ENCODE results near the gene CELSR1.
A peak's percentile ranks its signal among the peaks of the same experiment; 100 is the strongest.

Gene CELSR1

DNA sequence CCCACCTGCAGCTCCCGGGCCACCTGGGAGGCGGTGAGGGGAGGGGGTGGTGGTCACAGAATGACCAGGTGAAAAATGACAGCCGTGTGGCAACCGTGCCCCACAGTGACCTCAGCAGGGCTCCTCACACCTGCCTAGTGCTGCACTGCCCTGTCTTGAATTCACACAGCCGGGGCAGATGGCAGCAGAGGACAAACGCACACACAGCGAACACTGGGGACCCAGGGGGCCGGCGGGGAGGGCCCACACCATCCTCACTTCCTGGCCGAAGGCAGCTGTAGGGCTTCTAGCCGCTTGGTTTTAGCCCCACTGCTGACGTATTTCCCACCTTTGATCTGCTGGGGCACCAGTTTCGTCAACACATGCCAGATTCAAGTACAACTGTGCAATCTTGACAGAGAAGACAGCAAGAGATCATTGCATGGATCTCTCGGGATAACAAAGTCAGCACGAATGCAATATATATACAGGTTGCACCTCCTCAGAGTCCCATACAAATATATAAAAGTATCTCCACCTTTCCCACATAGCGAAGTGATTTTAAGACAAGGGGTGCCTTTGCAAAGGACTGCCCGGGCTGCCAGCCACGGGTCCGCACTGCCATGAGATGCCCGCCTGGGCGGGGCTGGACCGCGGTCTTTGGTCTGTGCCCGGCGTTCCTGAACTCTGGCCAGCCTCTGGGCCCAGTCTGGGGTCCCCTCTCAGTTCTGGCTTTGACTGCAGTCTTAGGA lies 175.1 kb downstream of the CELSR1 start:
- DNase-seq (ENCODE audit: low read depth): no peak

DNA sequence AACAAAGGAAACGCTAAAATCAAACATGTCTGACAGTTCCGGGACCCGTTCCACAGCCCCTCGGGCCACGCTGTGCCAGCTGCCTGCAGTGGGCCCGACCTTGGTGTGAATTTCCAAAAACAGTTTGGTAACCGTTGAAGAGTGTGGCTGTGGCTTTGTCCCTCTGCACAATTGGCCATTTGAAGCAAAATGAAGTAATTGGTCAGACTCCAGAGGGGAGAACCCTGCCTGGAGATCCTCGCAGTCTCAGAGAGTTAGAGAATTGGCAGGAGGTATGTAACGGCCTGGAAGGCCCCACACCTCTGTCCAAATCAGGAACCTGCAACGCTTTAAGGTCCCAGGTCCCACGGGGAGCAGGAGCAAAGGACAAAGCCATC lies 175.6 kb downstream of the CELSR1 start:
- no peak for DNase-seq (ENCODE audit: low read depth)

DNA sequence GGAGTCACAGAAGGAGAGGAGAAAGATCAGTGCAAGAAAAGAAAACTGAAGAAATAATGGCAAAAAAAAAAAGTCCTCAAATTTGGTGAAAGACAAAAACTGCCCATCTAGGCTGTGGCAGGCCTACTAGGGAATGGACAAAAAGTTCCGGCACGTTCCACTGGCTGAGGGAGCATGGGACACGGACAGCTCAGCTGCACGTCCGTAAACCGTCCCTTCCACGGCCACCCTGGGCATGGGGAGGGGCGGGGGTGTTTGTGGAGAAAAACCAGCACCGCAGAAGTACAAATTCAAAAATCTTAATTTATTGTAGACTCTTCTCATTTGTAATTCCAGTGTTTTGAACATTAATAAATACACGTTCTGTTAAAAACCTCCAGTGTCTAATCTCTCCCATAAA lies 176.5 kb downstream of the CELSR1 start:
- no peak for DNase-seq (ENCODE audit: low read depth)

DNA sequence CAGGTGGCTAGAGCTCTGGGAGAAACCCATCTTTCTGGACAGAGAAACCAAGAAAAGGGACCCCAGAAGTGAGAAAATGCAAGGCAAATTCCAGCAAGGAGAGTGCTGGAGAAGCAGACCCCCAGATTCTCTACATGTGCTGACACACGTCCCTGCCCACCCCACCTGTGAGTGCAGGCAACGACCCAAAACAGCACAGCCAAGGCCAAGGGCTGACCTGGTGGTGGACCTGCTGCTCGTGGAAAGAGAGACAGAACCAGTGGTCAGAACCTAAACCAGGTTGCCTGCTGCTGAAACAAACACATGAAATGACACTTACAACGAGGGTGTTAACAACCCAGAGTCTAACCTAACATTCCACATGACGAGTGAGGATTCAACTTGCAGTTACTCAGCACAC lies 177.3 kb downstream of the CELSR1 start:
- no peak for DNase-seq (ENCODE audit: low read depth)

DNA sequence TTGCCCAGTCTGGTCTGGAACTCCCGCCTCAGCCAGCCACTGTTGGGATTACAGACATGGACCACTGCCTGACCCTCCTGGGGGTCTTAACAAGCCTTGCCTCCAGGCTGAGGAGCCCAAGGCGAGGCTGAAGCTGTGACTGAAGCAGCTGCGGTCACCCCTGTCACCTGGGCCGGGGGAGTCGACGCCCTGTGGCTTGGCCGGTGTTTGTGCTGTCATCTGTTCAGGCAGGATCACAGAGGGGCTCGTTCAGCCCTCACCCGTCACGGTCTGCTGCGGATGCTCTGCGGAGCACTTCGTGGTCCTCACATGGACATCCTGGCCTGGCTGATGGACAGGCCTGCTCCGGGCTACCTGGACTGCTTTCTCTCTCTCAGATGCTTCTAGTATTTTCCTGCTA lies 178.1 kb downstream of the CELSR1 start:
- no peak for DNase-seq (ENCODE audit: low read depth)

DNA sequence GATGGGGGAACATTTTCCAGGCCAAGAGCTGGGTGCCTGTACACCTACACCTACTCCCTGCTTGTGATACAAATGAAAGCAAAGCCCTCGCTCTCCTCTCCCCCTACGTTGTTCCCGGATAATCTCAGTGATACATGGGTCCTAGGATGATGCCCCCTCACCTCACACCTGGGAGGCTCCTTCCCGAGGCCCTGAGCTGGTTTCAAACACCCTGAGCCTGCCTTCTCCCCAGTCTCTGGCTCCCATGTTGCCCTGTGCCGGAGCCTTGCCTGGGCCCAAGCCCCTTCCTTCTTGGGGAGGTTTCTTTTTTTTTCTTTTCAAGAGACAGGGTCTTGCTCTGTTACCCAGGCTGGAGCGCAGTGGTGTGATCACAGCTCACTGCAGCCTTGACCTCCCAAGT lies 178.7 kb downstream of the CELSR1 start:
- DNase-seq (ENCODE audit: low read depth): no peak

DNA sequence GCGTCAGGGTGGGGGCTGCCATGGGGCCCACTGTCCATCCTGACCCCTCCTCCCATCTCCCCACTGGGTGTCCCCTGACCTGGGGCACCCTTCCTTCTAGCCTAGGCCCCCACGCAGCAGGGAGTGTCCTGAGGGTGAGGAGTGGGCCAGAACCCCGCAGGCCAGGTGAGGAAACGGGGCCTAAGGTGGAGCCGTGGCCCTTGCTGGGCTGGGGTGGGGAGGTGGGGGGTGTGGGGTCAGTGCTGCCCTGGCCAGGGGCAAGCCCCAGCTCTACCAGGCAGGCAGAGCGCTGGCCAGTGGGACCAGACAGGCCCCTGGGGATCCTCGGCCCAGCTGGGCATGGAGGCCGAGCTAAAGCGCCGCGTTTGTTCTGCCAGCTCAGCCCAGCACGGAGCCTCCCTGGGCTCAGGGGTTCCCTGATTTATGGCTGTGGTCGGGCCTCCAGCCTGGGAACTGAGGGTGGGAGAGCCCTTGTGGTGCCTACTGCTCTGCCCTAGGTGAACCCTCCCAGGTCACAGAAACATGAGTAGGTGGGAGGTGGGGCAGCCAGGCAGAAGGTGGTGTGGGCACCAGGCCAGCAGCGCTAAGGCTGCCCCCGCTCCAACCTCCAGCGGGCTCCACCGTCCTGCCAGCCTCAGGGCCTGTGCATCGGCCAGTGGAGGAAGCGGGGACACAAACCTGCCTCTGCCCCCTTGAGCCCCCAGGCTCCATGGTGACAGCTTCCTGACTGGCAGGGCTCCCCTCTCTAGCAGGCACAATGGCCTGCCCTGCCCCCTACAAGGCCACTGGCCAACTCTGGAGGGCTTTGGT lies 179.5 kb downstream of the CELSR1 start:
- DNase-seq (ENCODE audit: low read depth): no peak

DNA sequence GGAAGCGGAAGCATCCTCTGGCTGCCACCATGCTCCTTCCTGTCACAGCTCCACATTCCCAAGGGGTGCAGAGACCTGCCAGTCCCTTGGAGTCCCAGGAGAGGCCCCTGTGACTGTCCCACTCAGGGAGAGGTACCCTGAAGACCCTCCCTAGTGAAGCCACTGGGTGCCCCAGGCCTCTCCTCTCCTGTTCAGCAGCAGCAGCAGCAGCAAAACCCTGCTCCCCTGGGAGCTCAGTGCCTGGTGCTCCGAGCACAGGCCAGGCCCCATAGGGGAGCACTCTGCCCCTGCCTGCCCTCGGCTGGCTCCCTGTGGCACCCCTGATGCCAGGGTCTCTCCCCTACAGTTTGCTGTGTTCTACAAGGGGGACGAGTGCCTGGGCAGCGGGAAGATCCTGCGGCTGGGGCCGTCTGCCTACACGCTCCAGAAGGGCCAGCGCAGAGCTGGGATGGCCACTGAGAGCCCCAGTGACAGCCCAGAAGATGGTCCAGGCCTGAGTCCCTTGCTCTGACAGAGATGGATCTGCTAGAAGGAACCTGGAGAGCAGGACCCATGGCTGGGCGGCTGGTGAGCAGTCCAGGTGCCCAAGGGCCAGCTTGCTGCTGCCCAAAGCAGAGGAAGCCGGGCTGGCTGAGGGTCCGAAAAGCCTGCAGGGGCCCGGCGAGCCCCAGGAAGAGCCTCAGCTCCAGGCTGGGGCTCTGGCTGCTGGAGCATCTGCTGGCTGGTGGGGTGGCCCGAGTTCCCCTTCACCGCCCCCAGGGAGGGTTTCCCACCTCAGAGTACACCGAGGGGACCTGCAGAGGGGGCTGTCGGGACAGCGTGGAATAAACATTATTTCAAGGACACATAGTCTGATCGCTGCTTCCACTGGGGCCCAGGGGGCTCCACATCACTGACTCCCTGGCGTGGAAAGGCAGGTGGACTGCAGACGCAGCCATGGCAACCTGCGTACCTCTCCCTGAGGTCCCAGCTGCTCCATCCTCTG lies 180.6 kb downstream of the CELSR1 start:
- DNase-seq (ENCODE audit: low read depth): no peak

DNA sequence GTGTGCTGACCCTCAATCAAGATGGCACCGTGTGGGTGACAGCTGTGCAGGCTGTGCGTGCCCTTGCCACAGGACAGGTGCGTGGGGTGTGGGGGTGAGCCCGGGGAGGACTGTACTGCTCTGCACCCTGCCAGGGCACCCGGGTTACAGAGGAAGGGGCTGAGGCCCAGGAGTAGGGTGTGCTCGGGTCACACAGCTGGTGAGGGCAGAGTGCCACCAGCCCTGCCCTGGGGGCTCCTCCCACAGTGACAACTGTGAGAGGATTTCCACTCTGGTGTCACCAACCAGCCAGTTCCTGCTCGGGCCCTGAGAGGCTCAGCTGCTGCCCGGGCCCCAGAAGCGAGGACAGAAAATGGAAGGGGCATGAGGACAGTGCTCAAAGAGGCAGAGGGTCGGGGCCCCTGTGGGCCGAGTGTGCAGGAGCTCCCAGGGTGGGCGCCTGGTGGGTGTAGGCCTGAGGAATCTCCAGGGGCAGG lies 181.4 kb downstream of the CELSR1 start:
- DNase-seq (ENCODE audit: low read depth): no peak

DNA sequence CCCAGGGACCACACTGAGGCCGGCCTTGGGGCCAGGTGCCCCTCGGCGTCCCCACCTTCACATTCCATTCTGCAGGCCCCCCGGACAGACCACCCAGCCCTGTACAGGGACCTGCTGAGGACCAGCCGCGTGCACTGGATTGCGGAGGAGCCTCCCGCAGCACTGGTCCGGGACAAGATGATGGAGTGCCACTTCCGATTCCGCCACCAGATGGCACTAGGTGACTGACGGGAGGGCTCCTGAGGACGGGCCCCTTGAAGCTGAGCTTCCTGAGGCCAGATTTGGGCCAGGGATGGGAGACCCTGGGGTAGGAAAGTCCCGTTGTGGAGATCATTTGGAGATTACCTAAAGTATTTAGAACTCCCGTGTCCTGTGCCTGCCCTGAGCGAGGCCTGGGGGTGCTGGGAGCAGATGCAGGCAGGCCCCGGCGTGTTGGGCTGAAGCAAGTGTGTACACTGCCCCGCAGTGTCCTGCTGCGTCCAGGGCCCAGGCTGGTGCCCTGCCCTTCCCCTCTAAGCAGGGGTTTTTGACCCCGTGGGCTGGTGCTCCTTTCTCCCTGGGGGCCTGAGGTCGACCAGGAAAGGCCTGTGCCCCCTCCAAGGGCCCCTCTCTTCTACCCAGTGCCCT lies 181.9 kb downstream of the CELSR1 start:
- DNase-seq (ENCODE audit: low read depth): peak; percentile 39

DNA sequence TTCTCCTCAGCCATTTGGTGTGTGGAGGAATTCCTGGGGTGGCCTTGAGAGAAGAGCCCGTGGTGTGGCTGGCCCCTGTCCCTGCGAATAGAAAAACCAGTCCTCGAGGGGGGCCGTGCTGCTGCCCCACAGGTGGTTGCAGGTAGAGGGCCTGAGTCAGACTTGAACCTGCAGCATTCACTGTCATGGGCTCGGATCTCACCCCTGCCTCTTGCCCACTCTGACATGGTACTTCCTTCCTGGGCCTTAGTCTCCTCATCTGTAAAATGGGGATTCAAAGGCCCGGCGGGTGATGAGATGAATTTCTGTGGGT lies 182.5 kb downstream of the CELSR1 start:
- DNase-seq (ENCODE audit: low read depth): no peak

DNA sequence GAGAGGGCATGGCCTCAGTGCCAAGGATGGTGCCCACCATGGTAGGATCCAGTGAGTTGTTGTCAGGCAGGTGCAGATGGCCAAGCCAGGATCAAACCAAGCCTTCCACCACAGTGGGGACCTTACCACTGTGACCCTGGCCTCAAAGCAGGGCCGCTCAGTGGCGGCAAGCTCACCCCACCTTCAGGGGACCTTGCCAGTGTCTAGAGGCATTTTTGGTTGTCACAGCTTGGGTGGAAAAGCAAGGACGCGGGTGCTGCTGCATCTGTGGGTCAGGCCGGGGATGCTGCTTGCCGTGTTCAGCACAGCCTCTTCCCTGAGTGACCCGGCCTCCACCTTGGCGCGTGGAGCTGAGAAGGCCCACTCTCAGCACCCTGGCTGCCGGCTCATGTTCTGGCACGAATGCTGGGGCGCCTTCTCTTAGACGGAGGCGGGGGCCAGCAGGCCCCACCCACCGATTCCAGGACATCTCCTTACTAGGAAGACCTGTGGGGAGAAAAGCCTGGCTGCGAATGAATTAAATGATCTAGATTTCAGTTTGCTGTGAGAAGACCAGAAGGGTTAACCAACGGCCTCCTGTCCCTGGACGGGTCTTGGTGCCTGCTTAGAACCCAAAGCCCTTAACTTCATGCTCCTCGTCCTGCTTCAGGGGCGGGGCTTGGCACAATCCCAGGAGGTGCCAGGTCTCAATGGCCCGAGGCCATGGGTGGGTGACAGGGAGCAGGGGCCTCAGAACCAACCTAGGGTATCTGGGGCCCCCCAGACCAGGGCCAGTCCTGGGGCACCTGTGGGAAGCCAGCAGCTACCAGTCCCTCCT lies 183.0 kb downstream of the CELSR1 start:
- DNase-seq (ENCODE audit: low read depth): no peak

DNA sequence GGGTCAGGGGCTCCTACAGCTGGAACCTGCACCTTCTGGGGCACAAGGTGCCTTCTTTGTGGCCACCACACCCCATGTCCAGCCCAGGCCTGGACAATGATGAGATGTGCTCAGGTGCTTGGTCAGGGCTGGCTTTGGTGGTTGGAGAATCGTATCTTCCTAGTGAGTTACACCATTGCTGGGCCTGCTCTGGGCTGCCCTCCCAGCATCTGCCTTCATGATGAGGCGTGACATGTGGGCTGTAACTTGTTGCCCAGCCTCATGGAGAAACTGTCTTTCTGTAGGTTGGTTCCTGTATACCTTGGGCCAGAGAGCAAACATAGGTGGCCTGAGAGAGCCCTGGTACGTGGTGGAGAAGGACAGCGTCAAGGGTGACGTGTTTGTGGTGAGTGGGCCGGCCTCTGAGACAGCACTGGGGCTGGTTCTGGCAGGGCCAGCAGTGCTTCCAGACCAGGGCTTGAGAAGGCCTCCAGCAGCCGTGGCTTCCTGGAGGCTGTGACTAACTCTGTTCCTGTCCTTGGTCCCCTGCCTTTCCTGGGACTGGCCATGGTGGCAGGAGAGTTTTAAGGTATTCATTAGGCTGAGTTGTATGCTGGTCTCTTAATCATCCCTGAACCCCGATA lies 183.8 kb downstream of the CELSR1 start:
- no peak for DNase-seq (ENCODE audit: low read depth)

DNA sequence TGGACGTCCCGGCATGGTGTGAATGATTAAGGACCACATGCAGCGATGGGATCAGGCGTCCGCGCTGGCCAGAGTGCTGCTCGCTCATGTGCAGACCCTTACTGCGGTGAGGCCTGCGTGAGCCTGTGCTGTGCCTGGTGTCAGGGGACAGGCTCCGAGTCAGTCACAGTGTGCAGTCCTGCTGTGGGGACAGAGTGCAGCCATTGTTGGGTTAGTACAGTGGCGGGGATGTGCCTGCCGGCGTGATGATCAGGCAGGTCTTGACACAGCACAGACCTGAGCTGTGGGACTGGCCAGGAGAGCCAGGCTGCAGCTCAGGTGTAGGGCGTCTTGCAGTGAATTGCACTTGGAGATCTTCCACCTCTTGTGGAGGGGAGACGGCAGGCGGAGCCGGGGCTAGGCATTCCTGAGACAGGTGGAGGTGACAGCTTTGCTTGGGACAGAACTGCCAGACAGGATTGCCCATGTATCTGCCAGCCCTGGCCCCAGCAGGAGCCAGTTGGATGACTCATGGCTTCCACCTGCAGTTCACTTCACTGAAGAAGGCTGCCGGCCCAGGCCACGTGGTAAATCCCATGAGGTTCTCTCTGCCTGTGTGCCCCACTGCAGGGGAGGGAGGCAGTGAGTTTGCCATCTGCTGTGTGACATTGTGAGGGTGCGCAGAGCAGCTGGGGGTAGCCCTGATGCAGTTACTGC lies 184.6 kb downstream of the CELSR1 start:
- no peak for DNase-seq (ENCODE audit: low read depth)

DNA sequence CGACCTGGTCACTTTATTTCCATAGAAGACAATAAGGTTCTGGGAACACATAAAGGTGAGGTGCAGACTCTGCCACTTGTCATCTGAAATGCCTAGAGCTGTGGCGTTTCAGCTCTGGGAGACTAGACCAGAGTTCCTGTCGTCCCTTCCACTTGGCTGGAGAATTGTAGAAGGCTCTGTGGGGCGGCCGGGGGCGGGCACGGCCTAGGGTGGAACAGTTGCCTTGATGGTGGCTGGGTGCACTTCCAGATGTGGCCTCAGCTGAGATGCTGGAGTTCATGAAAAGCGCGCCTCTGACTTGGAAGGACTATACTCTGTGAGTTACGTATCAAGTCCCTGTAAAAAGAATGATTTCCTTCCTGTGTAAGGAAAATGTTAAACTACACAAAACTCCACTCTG lies 185.1 kb downstream of the CELSR1 start:
- DNase-seq (ENCODE audit: low read depth): no peak

DNA sequence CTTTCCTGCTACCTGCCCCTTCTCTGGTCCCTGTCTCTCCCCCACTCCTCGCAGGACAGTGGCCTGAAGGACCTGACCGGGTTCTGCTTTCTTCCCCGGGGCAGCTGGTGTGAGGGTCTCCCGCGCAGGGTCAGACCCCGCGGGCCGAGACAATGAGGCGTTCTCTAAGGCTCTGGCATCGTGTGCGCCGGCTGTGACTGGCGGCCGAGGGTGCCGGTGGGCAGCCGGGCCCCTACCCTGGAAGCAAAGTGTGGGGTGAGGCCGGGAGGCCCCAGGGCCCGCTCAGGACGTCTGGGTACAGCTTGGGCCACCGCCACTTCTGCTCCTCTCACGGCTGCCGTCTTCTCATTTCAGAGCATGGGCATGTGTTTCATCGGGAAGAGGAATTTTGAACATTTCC lies 185.7 kb downstream of the CELSR1 start:
- DNase-seq (ENCODE audit: low read depth): no peak

DNA sequence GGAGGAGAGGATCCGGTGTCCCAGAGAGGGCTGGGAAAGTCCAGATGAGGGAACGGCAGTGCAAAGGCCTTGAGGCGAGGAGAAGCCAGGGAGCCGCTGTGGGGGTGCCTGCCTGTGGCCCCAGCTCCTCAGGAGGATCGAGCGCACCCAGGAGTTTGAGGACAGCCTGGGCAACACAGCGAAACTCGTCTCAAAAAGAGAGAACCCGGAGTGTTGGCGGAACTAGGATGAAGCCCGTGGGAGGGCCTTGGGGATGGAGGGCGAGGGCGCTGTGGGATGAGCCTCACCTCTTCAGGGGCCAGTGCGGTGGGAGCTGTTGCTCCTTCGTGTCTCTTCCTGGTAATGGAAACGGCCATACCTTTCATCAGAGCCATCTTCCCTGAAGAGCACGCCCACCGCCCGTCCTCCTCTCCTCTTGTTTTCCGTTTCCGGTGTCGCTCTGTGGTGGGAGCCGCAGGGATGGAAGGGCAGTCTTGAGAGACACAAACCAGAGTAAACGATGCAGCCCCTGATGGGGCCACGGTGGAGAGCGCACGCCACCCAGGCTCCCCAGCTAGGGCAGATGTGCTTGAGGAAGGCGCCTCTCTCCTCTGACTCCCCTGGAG lies 186.2 kb downstream of the CELSR1 start:
- no peak for DNase-seq (ENCODE audit: low read depth)

DNA sequence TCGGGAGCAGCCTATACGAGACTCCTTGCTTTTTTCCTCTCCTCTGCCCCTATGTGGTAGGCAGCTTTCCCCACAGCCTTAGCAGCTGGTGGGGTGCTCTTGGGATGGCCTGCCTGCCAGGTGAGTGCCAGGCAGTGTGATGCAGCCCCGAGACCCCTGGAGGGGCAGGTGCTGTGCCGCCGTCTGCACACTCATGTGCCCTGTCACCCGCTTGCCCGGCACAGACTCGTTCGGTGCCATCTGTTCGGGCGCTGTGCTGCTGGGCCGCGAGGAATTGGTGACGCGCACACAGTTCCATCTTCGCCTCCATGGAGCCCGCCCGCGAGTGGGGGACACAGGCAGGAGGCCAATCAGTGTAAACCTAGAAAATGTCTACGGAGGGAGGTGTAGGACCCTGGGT lies 186.8 kb downstream of the CELSR1 start:
- no peak for DNase-seq (ENCODE audit: low read depth)

DNA sequence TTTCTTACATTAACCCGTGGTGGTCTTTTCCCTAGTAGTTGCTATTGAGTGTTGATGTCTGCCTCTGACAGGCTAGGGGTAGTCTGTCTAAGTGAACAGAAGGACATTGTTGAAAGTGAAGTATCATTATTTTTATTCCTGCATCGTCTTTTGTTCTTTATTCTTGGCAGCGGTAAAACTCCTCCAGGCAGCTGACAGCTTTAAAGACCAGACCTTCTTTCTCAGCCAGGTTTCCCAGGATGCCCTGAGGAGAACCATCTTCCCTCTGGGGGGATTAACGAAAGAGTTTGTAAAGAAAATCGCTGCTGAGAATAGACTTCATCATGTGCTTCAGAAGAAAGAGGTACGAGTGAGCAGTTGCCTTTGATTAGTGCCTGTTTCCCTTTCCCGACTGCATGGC lies 187.3 kb downstream of the CELSR1 start:
- no peak for DNase-seq (ENCODE audit: low read depth)

DNA sequence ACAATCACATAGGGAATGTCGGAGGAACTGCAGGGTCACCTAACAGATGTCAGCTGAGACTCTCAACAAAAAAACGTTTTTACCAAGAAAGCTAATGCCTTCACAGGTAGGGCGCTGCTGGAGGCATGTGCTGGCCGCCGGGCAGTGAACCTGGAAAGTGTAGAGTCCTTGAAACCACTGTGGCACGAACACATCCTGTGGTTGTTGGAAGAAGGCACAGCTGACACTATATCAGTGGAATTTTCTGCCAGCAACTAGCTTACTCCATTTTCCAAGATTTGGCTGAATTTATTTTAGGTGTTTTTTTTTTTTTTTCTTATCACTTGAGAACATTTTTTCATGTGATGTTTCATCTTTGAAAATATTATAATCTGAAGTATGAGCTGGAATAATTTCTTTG lies 187.7 kb downstream of the CELSR1 start:
- DNase-seq (ENCODE audit: low read depth): no peak

Measured in stimulated activated CD8-positive, alpha-beta memory T cell treated with anti-CD3 and anti-CD28 coated beads, Interleukin-7, amount 100 ng/mL, for 24 hours (primary cell).